GM18951 (cell line): ENCODE measurements around the gene EGFL8.
"Not testable (repeated sequence)": the region's sequence is repeated elsewhere in the genome, so short reads cannot be mapped to it uniquely, and the experiment has no call there.

ENCODE experiments used
- POLR2A ChIP-seq: IDR thresholded peaks from 4 replicates; pipeline ENCODE4 v1.6.1; 2011; ENCODE audit warnings: mild to moderate bottlenecking; ENCODE audit not compliant: insufficient read length, insufficient read depth; ENCODE audit errors: extremely low read depth
- in situ Hi-C: fragments of 300-500 bp; cut with MboI; formaldehyde crosslinking; loops from one replicate; pipeline ENCODE4 v1.12.0; 2022; ENCODE audit warnings: low sequenced_read_pairs, mixed read lengths, inconsistent platforms; ENCODE audit not compliant: unreplicated experiment

The EGFL8 gene

DNA sequence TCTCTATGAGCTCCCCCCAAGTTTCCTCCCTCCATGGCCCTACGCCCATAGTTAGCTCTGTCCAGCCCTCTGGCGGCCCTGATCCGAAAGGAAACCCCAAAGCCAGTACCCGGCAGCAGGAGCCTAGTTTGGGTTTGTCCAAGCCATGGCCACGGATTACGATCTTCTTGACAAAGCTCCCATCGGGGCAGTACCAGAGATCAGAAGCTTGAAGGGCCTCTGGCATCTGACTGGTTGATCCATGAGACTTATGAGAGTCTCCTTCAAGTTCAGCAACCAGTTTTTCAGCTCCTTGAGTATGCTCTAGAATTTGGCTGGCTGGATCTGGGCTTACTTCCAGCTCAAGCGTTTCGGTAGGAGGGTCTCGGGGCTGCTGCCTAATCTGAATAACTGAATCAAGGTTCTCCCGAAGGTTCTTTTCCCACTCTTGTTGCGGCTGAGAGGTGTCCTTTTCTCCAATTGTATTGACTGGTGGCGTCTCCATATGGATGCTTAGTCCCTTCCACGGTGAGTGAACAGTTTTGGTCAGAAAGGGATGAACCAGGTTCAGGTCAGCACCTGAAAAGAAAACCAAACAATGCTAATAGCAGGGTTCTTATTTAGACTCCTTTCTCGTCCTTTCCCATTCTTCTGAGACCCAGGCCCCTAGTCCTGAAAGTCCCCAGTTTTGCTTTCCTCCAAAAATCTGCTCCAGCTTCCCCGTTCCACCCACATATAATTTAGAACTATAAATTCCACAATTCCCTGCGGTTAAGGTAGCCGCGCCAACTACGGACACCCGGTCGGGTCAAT lies 34.9 kb upstream of the EGFL8 start:
- no peak for TF ChIP-seq POLR2A
- in situ Hi-C loops = no loop called here

GRCh38 chr6:32131439-32131948 lies 32.9 kb upstream of the EGFL8 start:
- no peak for TF ChIP-seq POLR2A

GRCh38 chr6:32132110-32132509 lies 32.3 kb upstream of the EGFL8 start:
- in situ Hi-C loops = no loop called here
- TF ChIP-seq POLR2A = no peak

More at GRCh38 chr6:32131439-32131948, 32.9 kb upstream of the EGFL8 start:
- in situ Hi-C loops = no loop called here

GRCh38 chr6:32133786-32134185 lies 30.6 kb upstream of the EGFL8 start:
- in situ Hi-C loops = no loop called here
- no peak for TF ChIP-seq POLR2A

DNA sequence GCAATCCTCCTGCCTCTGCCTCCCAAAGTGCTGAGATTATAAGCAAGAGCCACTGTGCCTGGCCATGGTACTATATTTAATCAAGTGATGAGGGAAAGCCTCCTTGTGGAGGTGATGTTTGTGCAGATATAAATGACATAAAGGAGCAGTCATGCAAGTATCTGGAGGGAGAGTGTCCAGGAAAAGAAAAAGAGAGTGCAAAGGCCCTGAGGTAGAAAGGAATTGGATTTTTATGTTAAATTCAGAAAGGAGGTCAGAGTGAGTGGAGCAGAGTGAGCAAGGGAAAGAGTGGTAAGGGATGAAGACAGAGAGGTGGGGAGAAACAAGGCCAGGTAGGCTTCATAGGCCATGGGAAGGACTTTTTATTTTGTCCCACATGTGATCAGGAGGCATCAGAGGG lies 26.9 kb upstream of the EGFL8 start:
- TF ChIP-seq POLR2A = no peak
- in situ Hi-C loops = no loop called here

- in situ Hi-C loops = no loop called here
- TF ChIP-seq POLR2A = no peak
Observed at GRCh38 chr6:32139590-32139989, 24.8 kb upstream of the EGFL8 start.

DNA sequence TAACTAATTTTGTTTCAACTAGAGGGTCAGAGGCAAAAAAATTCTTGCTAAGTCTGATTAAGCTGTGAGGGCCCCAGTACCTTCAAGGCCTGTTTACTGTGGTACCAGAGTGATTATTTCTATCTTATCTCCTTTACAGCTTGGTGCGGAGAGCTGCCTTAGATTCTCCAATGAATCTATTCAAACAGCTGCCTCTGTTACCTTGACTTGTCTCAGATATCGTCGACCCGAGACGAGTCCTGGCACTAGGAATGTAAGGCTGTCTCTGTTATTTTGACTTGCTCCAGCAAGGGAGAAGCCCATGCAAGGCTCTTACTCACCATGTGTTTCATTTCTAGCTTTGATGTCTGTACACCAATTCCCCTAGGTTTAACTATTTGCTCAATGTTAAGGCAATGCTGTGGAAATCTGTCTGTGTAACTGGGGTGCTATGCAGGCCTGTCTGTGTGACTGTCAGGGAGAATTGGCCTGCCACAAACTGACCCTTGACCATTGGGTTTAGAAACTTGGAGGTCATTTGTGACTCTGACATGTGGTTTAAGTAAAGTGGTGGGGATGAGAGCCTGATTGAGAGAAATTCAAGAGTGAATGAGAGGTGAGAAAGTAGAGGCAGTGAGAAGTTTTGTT lies 23.9 kb upstream of the EGFL8 start:
- in situ Hi-C loops = no loop called here
- TF ChIP-seq POLR2A = no peak

DNA sequence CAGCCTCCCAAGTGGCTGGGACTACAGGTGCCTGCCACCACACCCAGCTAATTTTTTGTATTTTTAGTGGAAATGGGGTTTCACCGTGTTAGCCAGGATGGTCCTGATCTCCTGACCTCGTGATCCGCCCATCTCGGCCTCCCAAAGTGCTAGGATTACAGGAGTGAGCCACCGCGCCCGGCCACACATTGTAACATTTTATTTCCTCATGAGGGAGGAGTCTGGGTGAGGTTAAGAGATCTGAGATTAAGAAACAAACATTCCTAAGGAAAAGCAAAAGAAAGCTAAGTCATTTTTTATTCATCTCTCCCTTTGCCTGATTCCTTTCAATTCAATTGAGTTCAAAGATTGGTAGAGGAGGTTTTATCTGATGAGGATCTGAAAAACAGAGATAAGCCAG lies 20.2 kb upstream of the EGFL8 start:
- in situ Hi-C loops = not testable (repeated sequence)

DNA sequence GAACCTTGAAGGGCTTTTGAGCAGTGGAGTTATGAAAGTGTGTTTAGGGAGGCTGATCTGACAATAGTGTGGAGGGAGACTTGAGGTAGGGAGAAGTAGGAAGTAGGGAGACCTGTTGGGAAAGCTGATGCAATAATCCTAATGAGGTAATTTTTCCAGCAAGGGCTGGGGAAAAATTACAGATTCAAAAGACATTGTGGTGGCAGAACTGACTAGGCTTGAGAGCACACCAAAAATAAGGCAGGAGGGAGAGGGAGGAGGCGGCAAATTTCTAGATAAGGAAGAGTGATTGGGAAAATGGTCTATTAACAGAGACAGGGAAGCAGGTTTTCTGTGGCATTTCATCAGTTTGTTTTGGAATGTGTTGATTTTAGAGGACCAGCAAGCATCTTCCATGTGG lies 18.1 kb upstream of the EGFL8 start:
- in situ Hi-C loops = no loop called here

DNA sequence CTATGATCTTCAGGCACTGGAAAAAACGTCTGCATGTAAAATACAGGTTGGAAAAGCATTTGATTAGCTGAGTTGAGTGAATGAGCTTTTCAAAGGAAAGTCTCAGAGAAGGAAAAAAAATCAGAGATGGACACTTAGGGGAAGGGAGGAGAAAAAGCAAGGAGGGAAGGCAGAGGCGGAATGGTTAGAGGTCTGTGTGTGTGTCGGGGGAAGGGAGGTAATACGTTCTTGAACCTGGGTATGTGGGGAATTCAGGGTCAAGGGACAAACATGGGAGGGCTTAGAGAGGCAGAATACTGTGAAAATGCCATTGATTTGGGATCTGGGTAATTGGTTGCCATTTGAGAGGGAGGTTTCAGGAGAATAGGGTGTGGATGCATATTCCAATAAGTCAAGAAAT lies 17.7 kb upstream of the EGFL8 start:
- in situ Hi-C loops = no loop called here

More for the DNA sequence above, 18.1 kb upstream of the EGFL8 start:
- no peak for TF ChIP-seq POLR2A

GRCh38 chr6:32147401-32148132 lies 16.8 kb upstream of the EGFL8 start:
- no peak for TF ChIP-seq POLR2A
- in situ Hi-C loops = no loop called here

More for the DNA sequence above, 17.7 kb upstream of the EGFL8 start:
- TF ChIP-seq POLR2A = no peak

DNA sequence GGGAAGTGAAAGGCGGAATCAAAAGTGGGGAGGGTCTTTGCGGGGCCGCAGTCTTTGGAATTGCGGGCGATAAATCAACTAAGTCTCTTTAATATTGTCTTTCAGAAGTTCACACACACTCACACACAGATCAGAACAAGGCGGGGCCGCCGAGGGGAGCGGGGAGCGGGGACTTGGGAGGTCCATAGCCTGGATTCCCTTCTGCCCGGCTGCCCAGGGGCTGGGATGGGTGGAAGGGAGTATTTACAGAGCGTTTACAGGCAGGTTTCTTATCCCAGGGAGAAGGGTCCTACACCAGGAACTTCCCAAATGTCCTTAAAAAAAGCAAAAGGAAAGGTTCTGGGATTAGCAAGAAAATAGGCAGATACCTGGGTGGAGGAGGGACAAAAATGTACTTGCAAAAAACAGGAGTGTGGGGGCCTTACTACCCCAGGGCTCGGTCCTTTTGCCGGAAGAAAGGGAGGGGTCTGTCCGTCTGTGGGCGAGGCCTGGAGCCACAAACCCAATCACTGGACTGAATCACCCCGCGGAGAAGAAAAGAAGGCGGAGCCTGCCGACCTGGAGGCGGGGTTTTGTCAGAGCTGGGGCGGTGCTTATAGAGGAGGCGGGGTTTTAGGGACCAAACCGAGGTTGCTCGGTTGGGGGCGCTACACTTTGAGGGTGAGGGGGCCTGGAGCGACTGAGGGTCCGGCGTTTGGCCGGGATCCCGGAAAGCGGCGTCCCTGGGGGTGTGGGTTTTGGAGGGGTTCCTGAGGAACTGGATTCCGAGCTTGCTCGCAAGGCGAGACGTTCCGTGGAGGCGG lies 15.9 kb upstream of the EGFL8 start:
- TF ChIP-seq POLR2A = no peak
- in situ Hi-C loops = no loop called here
